Measurements from ENCODE around the gene DES. TPM values are rescaled to one million over a fixed set of nuclear protein-coding genes. Genes with fewer than 3 reads are reported as not detected.

DES gene
- total RNA-seq, 1 experiment from 2014 or later: not detected

- no peaks in the 10 kb centered on the region for H3K4me1 Mint-ChIP-seq (ENCODE audit: low read depth, unreplicated experiment)
- CTCF ChIA-PET: no interaction called here
- peaks cover 29% of the 10 kb centered on the region for H3K36me3 Mint-ChIP-seq (ENCODE audit: insufficient read depth, unreplicated experiment)
- no peaks in the 10 kb centered on the region for H3K27me3 Mint-ChIP-seq (ENCODE audit: unreplicated experiment)
- intact Hi-C loops (cut with micrococcal nuclease; ENCODE audit: unreplicated experiment): no loop called here
- DNase-seq: no peak
- no TSS peak for BruUV-seq (replicated peaks)
- no peak overlapping the region for H3K4me3 Mint-ChIP-seq (ENCODE audit: low read depth, unreplicated experiment)
- TF ChIP-seq, protein P1, sequence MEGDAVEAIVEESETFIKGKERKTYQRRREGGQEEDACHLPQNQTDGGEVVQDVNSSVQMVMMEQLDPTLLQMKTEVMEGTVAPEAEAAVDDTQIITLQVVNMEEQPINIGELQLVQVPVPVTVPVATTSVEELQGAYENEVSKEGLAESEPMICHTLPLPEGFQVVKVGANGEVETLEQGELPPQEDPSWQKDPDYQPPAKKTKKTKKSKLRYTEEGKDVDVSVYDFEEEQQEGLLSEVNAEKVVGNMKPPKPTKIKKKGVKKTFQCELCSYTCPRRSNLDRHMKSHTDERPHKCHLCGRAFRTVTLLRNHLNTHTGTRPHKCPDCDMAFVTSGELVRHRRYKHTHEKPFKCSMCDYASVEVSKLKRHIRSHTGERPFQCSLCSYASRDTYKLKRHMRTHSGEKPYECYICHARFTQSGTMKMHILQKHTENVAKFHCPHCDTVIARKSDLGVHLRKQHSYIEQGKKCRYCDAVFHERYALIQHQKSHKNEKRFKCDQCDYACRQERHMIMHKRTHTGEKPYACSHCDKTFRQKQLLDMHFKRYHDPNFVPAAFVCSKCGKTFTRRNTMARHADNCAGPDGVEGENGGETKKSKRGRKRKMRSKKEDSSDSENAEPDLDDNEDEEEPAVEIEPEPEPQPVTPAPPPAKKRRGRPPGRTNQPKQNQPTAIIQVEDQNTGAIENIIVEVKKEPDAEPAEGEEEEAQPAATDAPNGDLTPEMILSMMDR (IDR thresholded peaks at IDR 0.05; ENCODE audit: unreplicated experiment): no peak
- H3K27ac Mint-ChIP-seq (ENCODE audit: unreplicated experiment): no peak overlapping the region
- no peaks in the 10 kb centered on the region for H3K9me3 Mint-ChIP-seq (ENCODE audit: low read depth, unreplicated experiment)
Observed at GRCh38 chr2:219378163-219378851, 39.9 kb upstream of the DES start.

DNA sequence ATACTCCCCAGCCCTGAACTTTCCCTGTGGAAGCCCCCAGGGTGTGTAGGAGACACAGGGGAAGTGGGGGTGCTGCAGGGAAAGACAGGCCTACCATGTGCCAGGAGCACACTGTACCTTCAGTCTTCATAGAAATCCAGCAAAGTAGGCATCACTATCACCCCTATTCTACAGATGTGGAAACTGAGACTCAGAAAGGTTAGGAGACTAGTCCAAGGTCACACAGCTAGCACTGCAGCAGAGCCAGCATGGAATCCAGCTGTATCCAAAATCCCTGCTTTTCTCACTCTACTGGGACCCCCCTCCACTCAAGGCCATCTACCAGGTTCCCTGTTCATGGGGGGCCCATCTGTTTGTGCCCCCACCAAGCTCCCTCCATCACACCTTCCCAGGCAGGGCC is 37.3 kb upstream of the DES start:
- Mint-ChIP-seq H3K4me1 (ENCODE audit: low read depth, unreplicated experiment) (no peaks in the 10 kb centered on the region), H3K27ac (ENCODE audit: unreplicated experiment) (no peak overlapping the region), H3K9me3 (ENCODE audit: low read depth, unreplicated experiment) (no peaks in the 10 kb centered on the region), H3K27me3 (ENCODE audit: unreplicated experiment) (no peaks in the 10 kb centered on the region), H3K36me3 (ENCODE audit: insufficient read depth, unreplicated experiment) (peaks cover 38% of the 10 kb centered on the region), H3K4me3 (ENCODE audit: low read depth, unreplicated experiment) (no peak overlapping the region)
- BruUV-seq (replicated peaks): no TSS peak
- CTCF ChIA-PET: no interaction called here
- intact Hi-C loops (cut with micrococcal nuclease; ENCODE audit: unreplicated experiment): no loop called here
- DNase-seq: no peak
- TF ChIP-seq, protein P1 (IDR thresholded peaks at IDR 0.05; ENCODE audit: unreplicated experiment): no peak

DNA sequence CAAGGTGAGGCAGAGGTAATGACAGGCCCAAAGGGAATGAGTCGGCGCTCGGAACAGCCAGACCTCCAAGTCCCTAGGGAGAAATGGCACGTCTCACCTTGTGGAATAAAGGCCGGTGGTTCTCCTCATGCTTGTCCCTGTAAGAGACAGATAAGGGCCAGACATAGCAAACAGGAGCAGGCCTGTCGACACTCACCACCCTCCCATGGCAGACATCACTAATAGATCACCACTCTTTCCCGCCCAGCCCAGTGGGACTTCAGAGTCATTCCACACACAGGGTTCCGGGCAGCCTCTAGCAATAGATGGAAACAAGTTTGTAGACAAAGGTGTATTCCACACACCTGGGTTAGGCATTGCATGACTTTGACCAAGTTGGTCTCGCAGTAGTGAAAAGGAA is 36.7 kb upstream of the DES start:
- TF ChIP-seq, protein P1 (IDR thresholded peaks at IDR 0.05; ENCODE audit: unreplicated experiment): no peak
- no TSS peak for BruUV-seq (replicated peaks)
- Mint-ChIP-seq H3K27ac (ENCODE audit: unreplicated experiment) (no peak overlapping the region), H3K4me1 (ENCODE audit: low read depth, unreplicated experiment) (no peaks in the 10 kb centered on the region), H3K9me3 (ENCODE audit: low read depth, unreplicated experiment) (no peaks in the 10 kb centered on the region), H3K27me3 (ENCODE audit: unreplicated experiment) (no peaks in the 10 kb centered on the region), H3K36me3 (ENCODE audit: insufficient read depth, unreplicated experiment) (peaks cover 38% of the 10 kb centered on the region), H3K4me3 (ENCODE audit: low read depth, unreplicated experiment) (no peak overlapping the region)
- DNase-seq: no peak
- CTCF ChIA-PET: no interaction called here
- intact Hi-C loops (cut with micrococcal nuclease; ENCODE audit: unreplicated experiment): no loop called here

DNA sequence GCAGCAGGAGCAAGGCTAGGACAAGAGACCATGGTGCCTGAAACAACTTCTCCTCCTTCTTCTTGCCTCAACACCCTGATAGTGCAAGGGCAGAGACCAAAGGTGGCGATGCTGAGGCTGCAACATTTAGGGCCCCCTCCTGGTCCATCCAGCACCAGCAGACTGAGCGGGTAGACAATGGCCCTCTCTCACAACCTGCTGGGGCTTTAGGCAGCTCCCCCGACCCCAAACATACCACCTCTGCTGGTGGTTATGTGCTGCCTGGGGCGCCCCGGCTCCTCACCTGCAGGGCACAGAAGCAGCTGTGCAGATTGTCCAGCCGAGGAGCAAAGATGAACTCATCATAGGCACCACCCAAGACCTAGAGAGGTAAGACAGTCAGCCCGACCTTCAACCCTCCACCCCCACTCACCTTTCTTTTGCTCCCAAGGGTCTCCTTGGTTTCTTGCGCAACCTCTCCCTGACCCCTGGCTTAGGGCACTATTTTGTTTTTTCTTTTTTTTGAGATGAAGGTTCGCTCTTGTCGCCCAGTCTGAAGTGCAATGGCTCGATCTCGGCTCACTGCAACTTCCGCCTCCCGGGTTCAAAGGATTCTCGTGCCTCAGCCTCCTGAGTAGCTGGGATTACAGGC is 34.0 kb upstream of the DES start:
- no peaks in the 10 kb centered on the region for H3K9me3 Mint-ChIP-seq (ENCODE audit: low read depth, unreplicated experiment)

More for the DNA sequence above, 34.0 kb upstream of the DES start:
- no peak for DNase-seq
- CTCF ChIA-PET: no interaction called here
- Mint-ChIP-seq H3K27me3 (ENCODE audit: unreplicated experiment) (no peaks in the 10 kb centered on the region), H3K27ac (ENCODE audit: unreplicated experiment) (no peak overlapping the region), H3K36me3 (ENCODE audit: insufficient read depth, unreplicated experiment) (peaks cover 51% of the 10 kb centered on the region), H3K4me1 (ENCODE audit: low read depth, unreplicated experiment) (no peaks in the 10 kb centered on the region), H3K4me3 (ENCODE audit: low read depth, unreplicated experiment) (no peak overlapping the region)
- intact Hi-C loops (cut with micrococcal nuclease; ENCODE audit: unreplicated experiment): no loop called here
- no TSS peak for BruUV-seq (replicated peaks)
- TF ChIP-seq, protein P1 (IDR thresholded peaks at IDR 0.05; ENCODE audit: unreplicated experiment): no peak
